ENCODE measurements around the gene FREM2.

The FREM2 gene

GRCh38 chr13:38685974-38686576 lies 802 bp upstream of the FREM2 start:
- DNase-seq (ENCODE audit: low read depth), result no peak

GRCh38 chr13:38687246-38688229 lies 661 bp downstream of the FREM2 start:
- DNase-seq (ENCODE audit: low read depth), result no peak

GRCh38 chr13:38688674-38689073 lies 1.8 kb downstream of the FREM2 start:
- DNase-seq (ENCODE audit: low read depth), result no peak

GRCh38 chr13:38690231-38690630 lies 3.4 kb downstream of the FREM2 start:
- no peak for DNase-seq (ENCODE audit: low read depth)

GRCh38 chr13:38693168-38693567 lies 6.3 kb downstream of the FREM2 start:
- DNase-seq (ENCODE audit: low read depth), result no peak

GRCh38 chr13:38693641-38694040 lies 6.8 kb downstream of the FREM2 start:
- no peak for DNase-seq (ENCODE audit: low read depth)

- DNase-seq (ENCODE audit: low read depth), result no peak
Observed at GRCh38 chr13:38697197-38697596, 10.3 kb downstream of the FREM2 start.

- DNase-seq (ENCODE audit: low read depth), result no peak
Observed at GRCh38 chr13:38697628-38698333, 10.9 kb downstream of the FREM2 start.

- no peak for DNase-seq (ENCODE audit: low read depth)
Observed at GRCh38 chr13:38700051-38700450, 13.2 kb downstream of the FREM2 start.

- DNase-seq (ENCODE audit: low read depth), result no peak
Observed at GRCh38 chr13:38702669-38703068, 15.8 kb downstream of the FREM2 start.

- no peak for DNase-seq (ENCODE audit: low read depth)
Observed at GRCh38 chr13:38703255-38703654, 16.4 kb downstream of the FREM2 start.

- no peak for DNase-seq (ENCODE audit: low read depth)
Observed at GRCh38 chr13:38705365-38705764, 18.5 kb downstream of the FREM2 start.

- DNase-seq (ENCODE audit: low read depth), result no peak
Observed at GRCh38 chr13:38707460-38707859, 20.6 kb downstream of the FREM2 start.

GRCh38 chr13:38713046-38713445 lies 26.2 kb downstream of the FREM2 start:
- DNase-seq (ENCODE audit: low read depth), result no peak

GRCh38 chr13:38718374-38718773 lies 31.5 kb downstream of the FREM2 start:
- DNase-seq (ENCODE audit: low read depth), result no peak

- DNase-seq (ENCODE audit: low read depth), result no peak
Observed at GRCh38 chr13:38730332-38730731, 43.5 kb downstream of the FREM2 start.

GRCh38 chr13:38733146-38733545 lies 46.3 kb downstream of the FREM2 start:
- no peak for DNase-seq (ENCODE audit: low read depth)

GRCh38 chr13:38735665-38736440 lies 49.0 kb downstream of the FREM2 start:
- DNase-seq (ENCODE audit: low read depth), result no peak

GRCh38 chr13:38743466-38743865 lies 56.6 kb downstream of the FREM2 start:
- DNase-seq (ENCODE audit: low read depth), result no peak

- DNase-seq (ENCODE audit: low read depth), result no peak
Observed at GRCh38 chr13:38752686-38753085, 65.8 kb downstream of the FREM2 start.

GRCh38 chr13:38753878-38754277 lies 67.0 kb downstream of the FREM2 start:
- no peak for DNase-seq (ENCODE audit: low read depth)

GRCh38 chr13:38755793-38756192 lies 68.9 kb downstream of the FREM2 start:
- no peak for DNase-seq (ENCODE audit: low read depth)

All from non-pigmented ciliary epithelial cell (primary cell).